AG04450 (cell line): Measurements from ENCODE around the gene MSL1. TPM values are rescaled to one million over a fixed set of nuclear protein-coding genes. Genes with fewer than 3 reads are reported as not detected.

Experiments
- CTCF ChIA-PET: fragments of 300-600, 350-600 bp; formaldehyde crosslinking; extraction: SDS; loops from one replicate; lab custom pipeline; 2022; ENCODE audit warnings: antibody characterized with exemption, inconsistent platforms; lab: Charles Lee
- POLR2A ChIA-PET: fragments of 350-600 bp; formaldehyde crosslinking; extraction: SDS; loops from one replicate; lab custom pipeline; 2021; ENCODE audit warnings: antibody characterized with exemption, inconsistent platforms; lab: Yijun Ruan, JAX
- DNase-seq: peaks from one replicate; pipeline ENCODE4 v3.0.0-alpha.2; 2011; ENCODE audit warnings: low read depth, low spot score
- H3K27ac ChIP-seq: one replicate; pipeline ENCODE4 v1.5.1; 2012; ENCODE audit warnings: low read depth, low read length, control low read depth
- H3K27me3 ChIP-seq: one replicate; pipeline ENCODE4 v1.6.0; 2012; ENCODE audit warnings: low read length; ENCODE audit not compliant: control insufficient read depth, insufficient read depth
- H3K4me3 ChIP-seq: 2 replicates; pipeline ENCODE4 v1.5.1; 2011; ENCODE audit warnings: mild to moderate bottlenecking, low read depth, low read length, control low read depth
- H3K9me3 ChIP-seq: 2 replicates; pipeline ENCODE4 v1.5.1; 2012; ENCODE audit warnings: low read length; ENCODE audit not compliant: control insufficient read depth, insufficient read depth
- polyA plus RNA-seq: library from polyadenylated mRNA; depleted of rRNA; stranded (reverse); fragments of >200 nt; gene quantifications from 2 replicates; pipeline ENCODE4 v1.2.3, GENCODE V29; 2011
- TF ChIP-seq, protein P1 (sequence below): IDR thresholded peaks from 2 replicates; pipeline ENCODE4 v1.5.1; 2011; ENCODE audit warnings: low read depth, low read length, control low read depth, inconsistent platforms

Gene MSL1
- polyA plus RNA-seq, 1 experiment, result 92.2 TPM

GRCh38 chr17:40100419-40100668 is 21.4 kb upstream of the MSL1 start, which contains the start of gene NR1D1:
NR1D1 (minus strand) TSS chr17:40100589; CDS start chr17:40100094, 495 bp downstream.
- Histone ChIP-seq H3K9me3 (no peaks in the 10 kb centered on the region; the same call in 1 of the 2 replicates), H3K27ac (peak within 1 kb of the TSS; percentile 87), H3K4me3 (peak within 1 kb of the TSS; percentile 76), H3K27me3 (no peaks in the 10 kb centered on the region)
- ChIA-PET POLR2A (interaction anchor here (0.7 to 3.7 kb wide), 16 partner anchors 8 to 262 kb away, joined by 3 to 58 read pairs (median 4); partner anchors contain the start of genes CASC3, MED24 and PSMD3), CTCF (interaction anchor here (0.6 to 4.2 kb wide), 5 partner anchors 12 to 86 kb away, joined by 3 to 62 read pairs (median 6); no protein-coding TSS in a partner anchor)
- TF ChIP-seq, protein P1, sequence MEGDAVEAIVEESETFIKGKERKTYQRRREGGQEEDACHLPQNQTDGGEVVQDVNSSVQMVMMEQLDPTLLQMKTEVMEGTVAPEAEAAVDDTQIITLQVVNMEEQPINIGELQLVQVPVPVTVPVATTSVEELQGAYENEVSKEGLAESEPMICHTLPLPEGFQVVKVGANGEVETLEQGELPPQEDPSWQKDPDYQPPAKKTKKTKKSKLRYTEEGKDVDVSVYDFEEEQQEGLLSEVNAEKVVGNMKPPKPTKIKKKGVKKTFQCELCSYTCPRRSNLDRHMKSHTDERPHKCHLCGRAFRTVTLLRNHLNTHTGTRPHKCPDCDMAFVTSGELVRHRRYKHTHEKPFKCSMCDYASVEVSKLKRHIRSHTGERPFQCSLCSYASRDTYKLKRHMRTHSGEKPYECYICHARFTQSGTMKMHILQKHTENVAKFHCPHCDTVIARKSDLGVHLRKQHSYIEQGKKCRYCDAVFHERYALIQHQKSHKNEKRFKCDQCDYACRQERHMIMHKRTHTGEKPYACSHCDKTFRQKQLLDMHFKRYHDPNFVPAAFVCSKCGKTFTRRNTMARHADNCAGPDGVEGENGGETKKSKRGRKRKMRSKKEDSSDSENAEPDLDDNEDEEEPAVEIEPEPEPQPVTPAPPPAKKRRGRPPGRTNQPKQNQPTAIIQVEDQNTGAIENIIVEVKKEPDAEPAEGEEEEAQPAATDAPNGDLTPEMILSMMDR, result no peak
- DNase-seq, result no peak

DNA sequence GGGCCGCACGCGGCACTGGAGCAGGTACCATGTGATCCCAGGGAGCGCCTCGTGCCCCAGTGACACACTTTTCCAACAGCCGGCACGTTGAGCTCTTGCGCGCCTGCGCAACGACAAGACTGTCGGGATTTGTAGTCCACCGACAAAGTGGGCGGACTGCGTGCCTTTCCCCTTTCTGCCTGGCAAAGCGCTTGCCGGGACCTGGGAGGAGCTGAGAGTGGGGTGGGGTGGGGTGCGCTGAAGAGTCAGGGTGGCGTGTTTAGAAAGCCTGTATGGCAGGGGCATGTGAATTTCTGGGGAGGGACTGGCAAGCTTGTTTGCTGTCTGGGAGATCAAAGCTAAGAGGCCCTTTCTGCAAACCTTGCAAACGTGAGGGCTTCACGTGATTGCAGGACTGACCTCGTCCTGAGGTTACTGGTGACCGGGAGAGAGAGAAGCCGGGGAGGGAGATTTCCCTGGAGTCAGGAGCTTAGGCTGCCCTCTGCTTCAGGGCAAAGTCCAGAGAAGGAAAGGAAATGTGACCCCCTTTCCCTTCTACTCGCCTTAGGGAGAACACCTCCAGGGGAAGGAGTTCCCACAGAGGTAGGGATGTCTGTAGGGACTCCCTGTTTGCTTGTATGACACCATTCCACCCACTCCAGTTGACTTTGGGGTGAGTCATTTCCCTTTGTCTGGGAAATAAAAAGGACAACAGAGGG is 21.0 kb upstream of the MSL1 start:
- Histone ChIP-seq H3K27ac (peak overlapping the region; percentile 87), H3K27me3 (no peaks in the 10 kb centered on the region), H3K9me3 (no peaks in the 10 kb centered on the region; the same call in 1 of the 2 replicates), H3K4me3 (peak overlapping the region; percentile 76)
- POLR2A ChIA-PET, result interaction anchor here (0.6 to 3.7 kb wide), 17 partner anchors 8 to 261 kb away, joined by 3 to 58 read pairs (median 5); partner anchors contain the start of genes CASC3, MED24 and PSMD3
- CTCF ChIA-PET, result interaction anchor here (0.6 to 4.2 kb wide), 5 partner anchors 11 to 86 kb away, joined by 3 to 62 read pairs (median 6); no protein-coding TSS in a partner anchor
- TF ChIP-seq, protein P1, result no peak
- peak; percentile 96 for DNase-seq

- no peak for DNase-seq
- POLR2A ChIA-PET, result interaction anchor here (0.6 to 3.7 kb wide), 9 partner anchors 7 to 83 kb away, joined by 3 to 58 read pairs (median 5); partner anchors contain the start of gene MED24
- H3K4me3 ChIP-seq, result no peak overlapping the region
These were observed 20.2 kb upstream of the MSL1 start for GRCh38 chr17:40101367-40102210.

GRCh38 chr17:40103071-40103661 is 18.6 kb upstream of the MSL1 start:
- ChIA-PET POLR2A (interaction anchor here (0.7 to 0.8 kb wide), 2 partner anchors 18 to 1791 kb away, joined by 3 to 4 read pairs; no protein-coding TSS in a partner anchor), CTCF (interaction anchor here (1.3 to 1.6 kb wide), 2 partner anchors 9 to 28 kb away, joined by 3 to 14 read pairs; no protein-coding TSS in a partner anchor)
- TF ChIP-seq, protein P1, result no peak
- Histone ChIP-seq H3K4me3 (no peak overlapping the region), H3K27me3 (no peaks in the 10 kb centered on the region), H3K27ac (no peak overlapping the region), H3K9me3 (no peaks in the 10 kb centered on the region; the same call in 1 of the 2 replicates)
- no peak for DNase-seq

More at GRCh38 chr17:40101367-40102210, 20.2 kb upstream of the MSL1 start:
- TF ChIP-seq, protein P1, result no peak
- no peaks in the 10 kb centered on the region; the same call in 1 of the 2 replicates for H3K9me3 ChIP-seq
- peak overlapping the region; percentile 87 for H3K27ac ChIP-seq
- no peaks in the 10 kb centered on the region for H3K27me3 ChIP-seq
- CTCF ChIA-PET, result interaction anchor here (1.0 to 4.2 kb wide), 3 partner anchors 10 to 63 kb away, joined by 3 to 62 read pairs (median 12); no protein-coding TSS in a partner anchor
